Inflammatory macrophage treated with lipopolysaccharide for 1 hour (primary cell): ENCODE measurements around the gene AK4.
A peak's percentile ranks its signal among the peaks of the same experiment; 100 is the strongest.
"Not testable (repeated sequence)": the region's sequence is repeated elsewhere in the genome, so short reads cannot be mapped to it uniquely, and the experiment has no call there.

Experiments
- DNase-seq, 2 donors: peaks; one replicate each; pipeline ENCODE4 v3.0.0-alpha.2; 2020 to 2022

Gene AK4

DNA sequence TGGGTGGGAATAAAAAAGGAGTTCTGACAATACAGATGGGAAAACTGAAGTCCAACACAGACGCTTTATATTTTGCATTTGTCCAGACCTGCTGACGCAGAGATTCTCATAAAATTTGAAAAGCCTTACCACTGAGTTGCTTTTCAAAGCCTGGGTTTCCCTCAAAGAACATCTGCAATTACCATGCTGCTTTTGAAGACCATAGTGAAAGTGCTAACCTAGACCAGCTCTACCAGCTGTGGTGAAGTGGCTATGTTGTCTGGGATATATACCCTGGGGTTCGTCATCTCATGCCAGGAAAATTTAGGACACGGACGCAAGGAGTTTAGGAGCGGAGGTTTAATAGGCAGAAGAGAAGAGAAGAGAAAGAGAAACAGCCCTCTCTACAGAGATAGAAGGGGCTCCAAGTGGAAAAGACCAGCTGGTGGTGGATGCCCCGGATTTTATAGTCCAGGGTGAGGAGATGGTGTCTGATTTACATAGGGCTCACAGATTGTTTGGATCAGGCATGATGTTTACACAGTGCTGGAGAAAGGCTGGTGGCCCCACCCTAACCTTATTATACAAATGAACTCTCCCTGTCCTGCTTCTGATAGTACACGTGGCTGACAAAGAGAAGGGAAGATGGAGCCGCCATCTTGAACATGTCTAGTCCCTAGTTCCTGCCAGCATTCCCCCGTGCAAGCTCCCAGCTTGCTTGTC, 73.8 kb downstream of the AK4 start:
- no peak for DNase-seq

DNA sequence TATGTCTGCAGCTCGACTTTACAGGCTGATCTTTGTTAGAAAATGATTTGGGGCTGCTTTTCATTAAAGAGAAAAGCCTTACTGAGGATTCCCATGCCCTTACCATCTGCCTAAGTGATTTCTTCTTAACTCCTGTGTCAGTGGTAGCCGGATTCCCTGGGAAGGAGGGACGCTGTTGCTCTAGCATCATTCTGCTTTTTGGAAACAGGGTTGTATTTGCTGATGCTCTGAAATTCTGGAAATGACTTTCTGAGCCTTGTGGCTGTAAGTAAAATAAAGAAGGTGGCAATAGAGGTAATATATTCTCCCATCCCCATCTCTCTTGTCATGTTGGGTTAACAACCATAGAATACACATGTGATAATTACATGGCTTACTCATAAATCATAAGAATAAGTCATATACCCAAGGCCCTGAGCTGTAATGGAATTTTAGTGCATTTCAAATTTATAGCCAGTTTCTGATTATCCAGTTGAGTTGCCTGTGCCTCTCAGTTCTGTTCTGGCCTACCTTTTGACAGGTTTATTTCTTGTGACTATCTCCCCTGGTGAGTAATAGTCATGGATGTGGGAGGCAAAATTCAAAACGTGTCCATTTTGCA, 74.4 kb downstream of the AK4 start:
- DNase-seq = no peak

DNA sequence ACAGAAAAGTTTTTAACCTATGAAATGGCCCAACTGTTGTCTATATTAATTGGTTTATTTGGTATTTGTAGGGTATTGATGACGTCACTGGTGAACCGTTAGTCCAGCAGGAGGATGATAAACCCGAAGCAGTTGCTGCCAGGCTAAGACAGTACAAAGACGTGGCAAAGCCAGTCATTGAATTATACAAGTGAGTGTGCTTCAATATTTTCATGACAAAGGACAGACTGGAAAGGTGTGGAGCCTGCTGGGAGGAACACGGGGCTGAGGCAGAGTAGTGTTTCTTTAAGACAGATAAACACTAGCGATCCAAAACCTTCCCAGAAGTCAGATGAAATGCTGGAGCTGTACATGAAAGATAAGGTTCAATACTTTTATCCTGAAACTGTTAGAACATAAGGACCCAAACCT, 76.7 kb downstream of the AK4 start:
- no peak for DNase-seq

DNA sequence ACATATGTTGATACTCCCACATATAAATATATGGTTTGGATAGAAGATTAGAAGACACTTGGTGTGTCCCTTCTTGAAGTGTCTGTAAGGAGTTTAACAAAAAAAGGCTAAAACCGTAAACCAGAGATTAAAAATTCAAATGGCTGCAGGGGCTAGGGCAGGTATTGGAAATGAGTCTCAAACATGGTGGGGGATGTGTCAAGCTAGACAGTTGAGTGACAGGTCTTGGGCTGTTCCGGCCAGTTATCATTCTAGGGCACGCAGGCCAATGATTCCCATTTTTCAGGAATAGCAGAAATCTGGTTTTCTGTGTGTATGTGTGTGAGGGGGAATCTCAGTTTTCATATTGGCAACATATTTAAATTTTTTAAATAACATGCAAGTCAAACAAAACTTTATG, 77.2 kb downstream of the AK4 start:
- DNase-seq = no peak

DNA sequence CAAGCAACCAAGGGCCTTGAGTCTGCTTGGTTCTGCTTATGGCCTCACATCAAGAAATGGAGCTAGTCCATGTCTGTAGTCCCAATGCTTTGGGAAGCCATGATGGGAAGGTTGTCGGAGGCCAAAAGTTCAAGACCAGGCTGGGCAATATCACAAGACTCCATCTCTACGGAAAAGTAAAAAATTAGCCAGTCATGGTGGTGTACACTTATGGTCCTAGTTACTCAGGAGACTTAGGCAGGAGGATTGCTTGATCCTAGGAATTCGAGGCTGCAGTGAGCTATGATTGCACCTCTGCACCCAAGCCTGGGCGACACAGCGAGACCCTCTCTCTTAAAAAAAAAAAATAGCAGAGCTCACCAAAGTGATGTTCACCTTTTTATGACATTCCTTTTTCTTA, 81.2 kb downstream of the AK4 start:
- DNase-seq = no peak

DNA sequence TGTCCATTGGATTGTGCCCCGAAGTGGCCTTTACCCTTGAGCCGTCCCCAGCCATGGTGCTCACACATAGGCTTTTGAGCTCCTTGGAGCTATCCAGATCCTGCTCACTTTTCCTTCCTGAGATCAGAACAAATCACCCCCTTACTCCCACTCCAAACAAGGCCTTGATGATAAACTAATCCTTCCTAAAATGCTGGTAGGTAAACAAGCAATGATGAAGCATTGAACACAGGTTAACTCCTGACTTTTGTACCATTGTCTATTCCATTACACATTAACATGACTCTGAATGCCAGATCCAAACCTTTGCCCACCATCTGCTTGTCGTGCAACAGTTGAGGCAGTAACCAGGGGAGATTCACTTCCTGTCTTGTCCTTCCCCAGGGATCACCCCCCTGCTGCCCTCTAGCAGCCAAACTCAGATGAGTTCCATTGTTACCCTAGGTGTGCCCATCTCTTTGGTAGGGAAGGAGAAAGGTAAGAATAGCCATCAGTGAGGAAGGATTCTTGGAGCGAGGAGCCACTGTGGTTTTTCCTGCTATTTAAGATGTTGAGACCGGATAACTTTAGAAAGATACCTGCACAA, 81.8 kb downstream of the AK4 start:
- no peak for DNase-seq

DNA sequence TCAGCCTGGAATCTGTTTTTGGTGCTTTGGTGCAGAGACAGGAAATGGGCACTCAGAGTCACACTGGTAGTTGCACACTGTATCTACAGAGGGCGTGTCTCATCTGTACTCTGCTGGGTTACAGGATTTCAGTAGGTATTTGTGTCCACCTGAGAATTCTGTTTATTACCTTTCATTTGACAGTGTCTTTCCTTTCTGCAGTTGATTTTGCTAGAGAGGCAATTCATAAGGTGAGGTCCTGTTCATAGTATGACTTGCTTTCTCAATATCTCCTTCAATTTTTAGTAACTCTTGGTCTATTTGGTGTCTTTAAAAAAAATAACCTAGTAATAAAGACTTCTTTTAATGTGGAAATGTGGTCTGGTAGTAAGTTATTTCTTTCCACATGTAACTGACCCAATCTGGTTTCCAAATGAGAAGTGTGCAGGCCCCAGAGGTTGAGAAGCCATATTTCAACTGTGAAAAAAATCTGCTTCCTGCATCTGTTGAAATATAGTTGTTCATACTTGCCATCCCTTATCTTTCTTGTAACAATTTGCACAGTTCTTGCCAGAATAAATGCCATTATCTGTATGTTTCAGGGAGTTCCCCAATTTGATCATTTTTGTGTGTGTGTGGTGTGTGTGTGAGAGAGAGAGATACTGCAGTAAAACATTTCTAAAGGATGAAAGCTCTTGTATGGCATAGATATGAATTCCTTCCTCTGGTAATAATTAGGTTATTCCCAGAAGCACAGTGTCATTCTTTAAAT, 82.9 kb downstream of the AK4 start:
- DNase-seq = no peak

DNA sequence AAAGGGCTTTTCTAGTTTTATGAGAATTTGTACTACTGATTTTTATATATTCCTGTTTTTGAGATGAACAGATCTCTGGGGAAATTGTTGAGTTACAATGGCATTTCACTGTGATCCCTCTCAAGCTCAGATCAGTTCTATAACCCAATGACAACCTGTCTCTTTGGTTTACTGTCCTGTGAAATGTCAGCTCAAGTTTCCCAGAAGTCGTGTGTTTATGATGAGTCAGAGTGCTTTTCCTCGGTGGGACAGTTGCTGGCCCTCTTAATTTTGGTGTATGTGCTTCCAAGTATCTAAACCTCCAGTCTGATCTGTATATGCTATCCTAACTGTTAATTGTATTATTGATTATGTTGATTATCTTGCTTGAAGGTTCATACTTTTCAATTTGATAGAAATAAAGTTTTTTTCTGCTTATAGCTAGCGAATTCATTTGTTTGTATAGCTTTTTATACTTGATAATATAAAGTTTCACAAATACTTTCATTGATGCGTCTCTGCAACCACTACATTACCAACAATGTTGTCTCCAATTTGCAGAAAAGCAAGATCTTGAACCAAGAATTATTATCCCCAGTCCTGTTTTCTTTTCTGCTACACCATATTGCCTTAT, 83.8 kb downstream of the AK4 start:
- DNase-seq = no peak

DNA sequence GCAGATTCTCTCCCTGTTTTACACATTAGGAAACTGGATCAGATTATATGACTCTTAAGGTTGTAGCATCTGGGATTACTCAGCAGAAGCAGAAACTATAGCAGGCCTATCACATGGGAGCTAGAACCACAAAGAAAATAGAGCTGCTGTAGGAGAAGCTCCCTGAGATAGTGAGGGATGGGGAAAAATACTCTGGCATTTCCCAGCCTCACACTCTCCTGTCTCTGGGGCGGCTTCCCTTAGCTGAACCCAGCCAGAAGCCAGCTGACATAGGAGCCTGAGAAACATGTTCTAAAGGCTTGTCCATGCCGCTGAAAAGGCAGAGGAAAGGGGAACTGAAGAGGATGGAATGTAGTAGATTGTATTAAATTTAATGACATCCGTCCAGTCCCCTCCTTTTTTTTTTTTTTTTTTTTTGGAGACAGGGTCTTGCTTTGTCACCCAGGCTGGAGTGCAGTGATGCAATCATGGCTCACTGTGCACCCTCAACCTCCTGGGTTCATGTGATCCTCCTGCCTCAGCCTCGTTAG, 84.5 kb downstream of the AK4 start:
- no peak for DNase-seq

DNA sequence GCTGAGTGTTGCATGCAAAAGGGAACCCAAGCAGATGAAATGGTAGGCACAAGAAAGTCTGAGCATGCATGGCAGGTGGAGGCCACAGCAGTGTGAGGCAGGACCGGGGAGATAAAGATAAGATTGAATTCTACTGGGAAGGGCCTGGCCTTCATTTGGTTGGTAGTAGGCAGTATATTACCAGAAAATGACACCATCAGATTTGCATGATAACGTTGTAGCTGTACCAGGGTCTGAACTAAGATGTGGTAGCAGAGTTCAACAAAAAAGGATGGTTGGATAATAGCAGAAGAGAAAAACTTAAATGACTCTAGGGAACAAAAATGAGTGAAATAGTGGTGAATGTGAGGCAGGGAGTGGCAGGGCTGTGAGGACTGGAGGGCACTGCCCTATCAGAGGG, 85.8 kb downstream of the AK4 start:
- no peak for DNase-seq

DNA sequence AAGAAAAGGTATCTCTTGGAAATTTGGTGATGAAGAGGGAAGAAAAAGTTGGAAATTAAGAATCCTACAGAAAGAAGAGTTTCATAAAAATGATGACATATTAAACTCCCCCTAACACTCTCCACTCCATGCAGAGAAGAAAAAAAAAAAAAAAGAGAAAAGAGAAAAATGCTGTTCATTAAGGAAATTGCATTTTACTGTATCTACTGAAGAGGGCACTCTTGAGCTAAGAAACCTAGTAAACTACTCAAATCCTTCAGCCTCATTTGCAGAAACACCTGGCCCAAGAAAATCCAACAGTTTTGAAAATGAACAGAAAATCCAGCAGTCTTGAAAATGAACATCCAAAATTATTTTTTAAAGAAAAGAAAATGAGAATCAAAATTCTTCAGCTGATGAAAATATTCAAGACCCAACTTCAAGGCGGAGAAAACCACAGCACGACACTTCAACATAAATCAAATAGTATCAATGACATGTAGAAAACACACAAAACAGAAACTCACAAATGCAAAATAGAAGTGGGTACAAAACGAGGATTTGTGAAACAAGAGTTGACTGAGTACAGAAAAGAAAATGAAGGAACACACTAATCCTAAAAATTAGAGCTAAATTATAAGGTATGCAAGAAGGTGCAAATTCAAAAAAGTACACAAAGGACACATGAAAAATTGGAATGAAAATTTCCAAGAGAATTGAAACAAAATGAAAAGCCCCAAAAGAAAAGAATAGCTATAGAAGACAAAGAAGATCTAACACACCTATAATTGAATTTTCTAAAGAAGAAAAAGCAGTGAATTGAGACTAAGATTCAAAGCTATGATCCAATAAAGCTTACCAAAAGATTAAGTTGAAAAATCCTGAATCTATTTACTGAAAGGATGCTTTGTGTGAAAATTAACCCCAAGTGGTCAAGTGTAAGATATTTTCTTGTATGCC, 88.1 kb downstream of the AK4 start:
- peak; percentile 47 to 61 for DNase-seq

DNA sequence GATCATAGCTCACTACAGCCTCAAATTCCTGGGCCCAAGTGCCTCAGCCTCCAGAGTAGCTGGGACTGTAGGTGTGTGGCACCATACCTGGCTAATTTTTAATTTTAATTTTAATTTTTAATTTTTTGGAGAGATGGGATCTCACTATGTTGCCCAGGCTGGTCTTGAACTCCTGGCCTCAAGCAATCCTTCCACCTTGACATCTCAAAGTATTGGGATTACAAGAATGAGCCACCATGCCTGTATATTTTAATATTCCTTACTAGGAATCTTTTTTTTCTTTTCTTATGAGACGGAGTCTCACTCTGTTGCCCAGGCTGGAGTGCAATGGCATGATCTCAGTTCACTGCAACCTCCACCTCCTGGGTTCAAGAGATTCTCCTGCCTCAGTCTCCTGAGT, 89.1 kb downstream of the AK4 start:
- DNase-seq = not testable (repeated sequence)

DNA sequence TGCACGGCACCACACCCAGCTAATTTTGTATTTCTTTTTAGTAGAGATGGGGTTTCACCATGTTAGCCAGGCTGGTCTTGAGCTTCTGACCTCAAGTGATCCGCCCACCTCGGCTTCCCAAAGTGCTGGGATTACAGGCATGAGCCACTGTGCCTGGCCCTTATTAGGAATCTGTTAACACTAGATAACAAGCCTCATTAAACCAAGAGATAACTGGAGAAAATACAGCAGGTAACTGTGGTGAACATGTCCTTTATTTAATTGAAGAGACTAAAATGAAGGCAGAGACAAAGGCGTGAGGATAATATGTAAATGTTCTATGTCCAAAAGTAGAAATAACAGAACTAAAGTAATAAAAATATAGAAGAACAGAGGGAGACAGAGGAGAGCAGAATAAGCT, 89.5 kb downstream of the AK4 start:
- DNase-seq = no peak

DNA sequence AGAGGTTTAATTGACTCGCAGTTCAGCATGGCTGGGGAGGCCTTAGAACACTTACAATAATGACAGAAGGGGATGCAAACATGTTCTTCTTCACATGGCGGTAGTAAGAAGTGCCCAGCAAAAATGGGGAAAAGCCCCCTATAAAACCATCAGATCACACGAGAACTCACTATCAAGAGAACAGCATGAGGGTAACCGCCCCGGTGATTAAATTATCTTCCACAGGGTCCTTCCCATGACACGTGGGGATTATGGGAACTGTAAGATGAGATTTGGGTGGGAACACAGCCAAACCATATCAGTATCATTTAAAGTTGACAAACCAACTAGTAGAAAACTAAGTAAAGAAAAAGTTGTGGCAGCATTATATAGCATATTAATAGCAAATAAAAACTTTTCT, 90.0 kb downstream of the AK4 start:
- DNase-seq = no peak

DNA sequence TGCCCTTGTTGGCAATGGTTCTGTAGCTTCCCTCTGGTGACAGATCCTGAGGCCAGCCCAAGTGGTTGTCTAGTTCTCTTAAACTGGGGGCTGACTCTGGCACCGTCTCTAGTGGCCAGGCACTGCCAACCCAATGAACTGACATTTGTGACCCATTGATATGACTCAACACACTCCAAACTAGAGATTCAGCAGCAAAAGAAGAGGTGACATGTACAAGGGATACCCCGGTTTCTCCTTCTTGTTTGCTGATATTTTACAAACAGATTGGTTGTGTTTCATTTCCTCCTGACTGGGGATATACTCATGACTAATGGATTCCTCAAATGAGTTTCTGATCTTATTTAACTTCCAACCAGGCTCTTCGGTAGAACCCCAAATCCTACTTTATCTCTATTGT, 95.5 kb downstream of the AK4 start:
- peak; percentile 30 to 52 for DNase-seq

DNA sequence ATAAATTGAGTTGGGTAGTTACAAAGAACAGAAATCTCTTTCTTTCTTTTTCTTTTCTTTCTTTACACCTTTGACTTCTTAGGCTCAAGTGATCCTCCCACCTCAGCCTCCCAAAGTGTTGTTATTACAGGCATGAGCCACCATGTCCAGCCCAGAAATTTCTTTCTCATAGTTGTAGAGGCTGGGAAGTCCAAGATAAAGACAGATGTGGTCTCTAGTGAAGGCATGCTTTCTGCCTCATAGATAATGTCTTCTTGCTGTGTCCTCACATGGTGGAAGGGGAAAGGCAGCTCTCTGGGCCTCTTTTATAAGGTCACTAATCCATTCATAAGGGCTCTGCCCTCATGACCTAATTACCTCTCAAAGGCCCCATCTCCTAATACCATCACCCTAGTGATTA, 97.3 kb downstream of the AK4 start:
- DNase-seq = no peak

DNA sequence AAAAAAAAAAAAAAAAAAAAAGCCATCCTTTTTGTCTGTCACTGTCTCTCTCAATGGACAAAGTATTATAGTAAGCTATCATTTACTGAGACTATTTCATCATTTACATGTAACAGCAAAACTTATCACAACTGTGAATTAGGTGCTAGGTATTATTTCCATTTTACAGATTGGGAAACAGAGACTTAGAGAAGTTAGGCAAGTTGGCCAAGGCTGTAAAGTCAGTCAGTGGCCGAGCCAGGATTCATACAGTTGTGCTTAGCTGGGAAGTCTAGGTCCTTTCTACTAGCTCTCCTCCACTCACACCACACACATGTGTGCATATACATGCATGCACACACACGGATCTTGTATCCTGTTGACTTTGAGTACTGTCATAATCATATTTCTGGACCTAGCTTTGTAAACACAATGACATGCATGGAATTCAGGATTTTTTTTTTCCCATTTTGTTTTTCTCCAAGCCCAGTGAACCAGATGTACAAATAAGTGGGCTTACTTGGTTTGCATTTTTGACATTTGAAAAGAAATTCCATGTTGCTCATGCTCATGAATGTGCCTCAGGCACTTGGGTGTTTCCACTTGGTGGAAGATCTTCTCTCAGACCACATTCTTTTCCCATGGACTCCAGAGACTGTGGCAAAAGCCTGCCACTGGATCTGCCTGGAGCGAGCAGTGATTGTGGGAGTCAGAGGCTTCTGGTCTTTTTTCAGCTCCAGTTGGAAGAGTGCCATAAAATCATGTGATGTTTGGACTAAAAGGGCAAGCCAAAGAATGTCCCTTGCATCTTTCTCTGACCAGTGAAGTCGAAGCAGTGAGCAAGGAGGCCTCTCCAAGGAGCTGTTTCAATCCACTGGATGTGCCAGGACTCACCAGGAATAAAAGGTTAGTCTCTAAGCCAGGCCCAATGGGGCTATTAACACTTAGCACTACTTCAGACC, 99.7 kb downstream of the AK4 start:
- DNase-seq = no peak

DNA sequence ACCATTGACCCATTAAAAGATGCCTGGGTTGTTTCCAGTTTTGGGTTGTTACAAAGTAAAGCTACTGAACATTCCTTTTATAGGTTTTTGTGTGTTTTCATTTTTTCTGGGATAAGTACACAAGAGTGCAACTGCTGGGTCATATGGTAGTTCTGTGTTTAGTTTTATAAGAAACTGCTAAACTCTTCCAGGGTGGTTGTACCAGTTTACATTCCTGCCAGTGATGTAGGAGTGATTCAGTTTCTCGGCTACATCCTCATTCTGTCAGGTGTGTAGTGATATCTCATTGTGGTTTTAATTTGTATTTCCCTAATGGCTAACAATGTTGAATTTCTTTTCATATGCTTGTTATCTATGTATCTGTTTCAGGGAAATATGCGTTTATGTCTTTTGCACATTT, 102.8 kb downstream of the AK4 start:
- no peak for DNase-seq

DNA sequence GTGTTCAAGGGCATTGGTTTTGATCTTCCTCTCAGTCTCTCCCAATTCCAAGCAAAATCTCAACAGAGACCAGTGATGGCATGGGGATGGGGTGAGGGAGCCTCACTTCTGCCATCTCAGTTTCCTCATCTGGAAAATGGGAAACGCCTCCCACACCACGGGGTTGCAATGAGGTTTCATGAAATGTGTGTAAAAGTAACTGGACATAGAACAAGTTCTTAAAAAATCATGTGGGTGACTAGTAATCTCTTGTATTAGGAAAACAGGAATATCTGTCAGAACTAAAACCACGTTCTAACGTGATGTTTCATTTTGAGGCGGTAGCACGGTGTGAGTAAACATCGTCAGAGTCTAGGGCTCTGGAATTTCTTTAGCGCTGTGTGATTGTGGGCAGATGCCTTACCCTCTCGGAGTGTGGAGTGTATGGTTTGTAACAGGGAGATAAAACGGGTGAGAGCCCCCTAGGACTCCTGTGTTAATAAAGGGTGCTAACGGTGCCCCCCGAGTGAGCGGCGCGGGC, 105.9 kb downstream of the AK4 start:
- DNase-seq = peak; percentile 63 to 70

DNA sequence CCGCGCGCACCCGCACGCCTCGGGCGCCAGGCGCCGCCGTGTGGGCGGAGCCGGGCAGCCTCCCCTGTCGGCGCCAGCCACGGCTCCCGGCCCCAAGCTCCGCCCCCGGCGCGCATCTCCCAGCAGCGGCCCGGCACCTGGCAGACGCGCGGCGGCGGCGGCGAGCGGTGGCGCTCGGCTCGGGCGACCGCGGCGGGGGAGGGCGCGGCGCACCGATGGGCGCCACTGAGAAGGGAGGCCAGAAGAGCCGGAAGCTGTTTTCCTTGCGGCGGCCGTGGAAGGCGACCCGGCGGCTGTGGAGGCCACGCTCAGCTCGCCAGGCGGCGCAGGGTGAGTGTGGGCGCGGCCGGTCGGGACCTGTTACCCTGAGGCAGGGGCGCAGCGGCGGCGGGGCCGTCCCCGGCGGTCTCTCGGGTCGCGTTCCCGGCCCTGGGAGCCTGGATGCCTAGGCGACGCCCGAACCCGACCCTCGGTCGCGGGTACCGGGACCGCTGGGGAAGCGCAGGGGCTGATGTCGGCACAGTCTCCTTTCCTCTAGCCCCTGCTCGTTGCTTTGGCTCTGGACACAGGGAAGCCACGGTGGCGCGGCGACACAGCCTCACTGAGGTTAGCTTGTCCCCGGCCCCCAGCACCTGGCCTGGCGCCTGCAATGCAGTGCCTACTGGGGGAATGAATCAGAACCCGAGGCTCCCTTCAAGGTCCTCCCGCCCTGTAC, 106.5 kb downstream of the AK4 start:
- peak; percentile 49 to 68 for DNase-seq
